ENCODE results near the gene MEG3.

DNA sequence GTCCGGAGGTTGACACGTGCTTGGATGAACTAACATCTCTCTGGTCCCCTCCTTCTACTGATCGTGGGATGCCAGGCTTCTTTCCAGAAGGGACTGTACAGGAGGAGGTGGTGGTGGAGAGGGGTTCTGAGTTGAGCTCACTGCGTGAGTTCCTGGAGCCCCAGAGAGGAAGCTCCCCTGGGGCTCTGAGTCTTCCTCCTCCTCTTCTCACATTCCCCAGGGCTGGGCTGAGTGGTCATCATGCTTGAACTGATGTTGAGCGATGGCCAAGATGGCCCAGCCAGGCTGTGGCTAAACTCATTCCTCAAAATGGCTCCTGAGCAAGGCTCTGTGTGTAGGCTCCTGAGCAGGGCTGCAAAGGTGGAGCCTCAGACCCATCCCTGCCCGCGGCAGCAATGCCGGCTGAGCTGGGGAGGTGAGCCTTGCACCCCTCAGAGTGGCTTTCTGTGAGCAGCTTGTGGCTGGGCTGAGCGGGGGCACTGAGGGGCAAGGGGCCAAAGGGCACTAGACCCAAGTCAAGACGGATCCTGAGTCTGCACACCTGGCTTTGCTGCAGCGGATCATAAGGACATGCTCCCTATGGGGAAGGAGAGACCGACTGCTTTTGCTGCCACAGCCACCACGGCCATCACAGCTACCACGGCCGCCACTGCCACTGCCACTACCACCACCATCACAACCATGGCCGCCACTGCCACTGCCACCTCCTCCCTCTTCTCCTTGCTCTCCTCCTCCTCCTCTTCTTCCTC lies 35.4 kb downstream of the MEG3 start:
- TF ChIP-seq POLR2A (IDR thresholded peaks at IDR 0.05), result no peak
- TF ChIP-seq, protein P1, sequence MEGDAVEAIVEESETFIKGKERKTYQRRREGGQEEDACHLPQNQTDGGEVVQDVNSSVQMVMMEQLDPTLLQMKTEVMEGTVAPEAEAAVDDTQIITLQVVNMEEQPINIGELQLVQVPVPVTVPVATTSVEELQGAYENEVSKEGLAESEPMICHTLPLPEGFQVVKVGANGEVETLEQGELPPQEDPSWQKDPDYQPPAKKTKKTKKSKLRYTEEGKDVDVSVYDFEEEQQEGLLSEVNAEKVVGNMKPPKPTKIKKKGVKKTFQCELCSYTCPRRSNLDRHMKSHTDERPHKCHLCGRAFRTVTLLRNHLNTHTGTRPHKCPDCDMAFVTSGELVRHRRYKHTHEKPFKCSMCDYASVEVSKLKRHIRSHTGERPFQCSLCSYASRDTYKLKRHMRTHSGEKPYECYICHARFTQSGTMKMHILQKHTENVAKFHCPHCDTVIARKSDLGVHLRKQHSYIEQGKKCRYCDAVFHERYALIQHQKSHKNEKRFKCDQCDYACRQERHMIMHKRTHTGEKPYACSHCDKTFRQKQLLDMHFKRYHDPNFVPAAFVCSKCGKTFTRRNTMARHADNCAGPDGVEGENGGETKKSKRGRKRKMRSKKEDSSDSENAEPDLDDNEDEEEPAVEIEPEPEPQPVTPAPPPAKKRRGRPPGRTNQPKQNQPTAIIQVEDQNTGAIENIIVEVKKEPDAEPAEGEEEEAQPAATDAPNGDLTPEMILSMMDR (IDR thresholded peaks at IDR 0.05), result no peak

Data from thyroid gland (tissue), 4 donors.